CD4-positive, alpha-beta T cell treated with Interleukin-15 for 1 hour (primary cell): Measurements from ENCODE around the gene ENTR1.

Source experiments
- DNase-seq: peaks from one replicate; pipeline ENCODE4 v3.0.0-alpha.2; 2020

Gene ENTR1, protein sequence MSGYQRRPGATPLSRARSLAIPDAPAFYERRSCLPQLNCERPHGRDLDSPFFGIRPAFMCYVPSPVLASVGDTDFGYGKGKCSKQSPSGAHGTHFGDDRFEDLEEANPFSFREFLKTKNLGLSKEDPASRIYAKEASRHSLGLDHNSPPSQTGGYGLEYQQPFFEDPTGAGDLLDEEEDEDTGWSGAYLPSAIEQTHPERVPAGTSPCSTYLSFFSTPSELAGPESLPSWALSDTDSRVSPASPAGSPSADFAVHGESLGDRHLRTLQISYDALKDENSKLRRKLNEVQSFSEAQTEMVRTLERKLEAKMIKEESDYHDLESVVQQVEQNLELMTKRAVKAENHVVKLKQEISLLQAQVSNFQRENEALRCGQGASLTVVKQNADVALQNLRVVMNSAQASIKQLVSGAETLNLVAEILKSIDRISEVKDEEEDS

DNA sequence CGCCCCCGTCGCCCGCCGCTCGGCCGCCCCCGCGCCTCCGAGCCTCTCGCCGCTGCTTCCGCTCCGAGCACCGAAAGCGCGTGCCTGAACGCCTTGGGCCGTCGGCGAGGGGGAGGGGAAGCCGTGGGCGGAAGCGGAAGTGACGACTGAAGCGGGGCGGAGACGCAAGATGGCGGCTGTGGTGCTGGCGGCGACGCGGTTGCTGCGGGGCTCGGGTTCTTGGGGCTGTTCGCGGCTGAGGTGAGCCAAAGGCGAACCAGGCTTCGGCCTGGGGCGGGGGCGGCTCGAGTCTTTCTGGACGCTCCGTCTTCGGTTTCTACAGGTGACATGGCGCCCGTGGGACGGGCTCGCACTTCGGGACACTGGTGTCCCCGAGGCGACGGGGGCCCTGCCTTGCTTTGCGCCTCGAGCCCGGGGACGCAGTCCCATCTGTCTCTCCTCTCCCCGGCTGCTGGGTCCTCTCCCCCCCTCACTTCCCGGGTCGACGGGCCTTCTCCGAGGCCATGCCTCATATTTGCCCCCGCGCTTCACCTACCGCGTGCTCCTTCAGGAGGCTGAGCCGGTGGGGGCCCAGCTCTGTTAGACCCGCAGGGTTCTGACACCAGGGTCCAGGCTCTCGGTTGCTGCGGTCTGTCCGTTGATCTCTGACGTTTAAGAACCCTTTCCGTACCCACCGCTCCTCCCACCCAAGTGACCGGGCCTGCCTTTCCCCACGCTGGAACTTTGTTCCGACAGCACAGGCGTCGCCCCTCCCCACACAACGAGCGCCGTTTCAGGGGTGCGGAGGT lies at the start of gene ENTR1, which contains the start of gene PMPCA:
Gene ENTR1, minus strand, starts transcription at position 115 of the 788 bp plus-strand sequence. CDS start 217 bp downstream, outside the sequence.
Gene PMPCA, plus strand, starts transcription at position 159 of the 788 bp plus-strand sequence. Its CDS starts 11 bp downstream, at position 170.
- DNase-seq = peak; percentile 92

DNA sequence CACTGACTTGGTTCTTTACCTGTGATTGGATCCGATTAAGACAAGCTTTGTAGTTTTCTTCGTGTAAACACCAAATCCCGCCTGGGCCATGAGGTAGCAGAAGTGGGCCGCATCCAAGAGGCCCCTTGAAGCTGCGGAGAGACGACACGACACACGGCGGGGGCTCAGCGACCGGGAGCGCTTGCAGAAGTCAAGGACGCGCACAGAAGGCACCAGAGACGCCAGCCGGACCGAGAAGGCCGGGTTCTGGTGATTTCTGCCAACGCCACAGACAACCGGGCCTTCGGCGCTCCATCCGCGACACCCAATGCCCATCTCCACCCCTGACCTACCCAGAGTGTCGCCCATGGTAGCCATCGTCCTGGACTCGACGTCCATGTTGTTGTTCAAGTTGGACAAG lies 49.0 kb upstream of the ENTR1 start:
- no peak for DNase-seq

DNA sequence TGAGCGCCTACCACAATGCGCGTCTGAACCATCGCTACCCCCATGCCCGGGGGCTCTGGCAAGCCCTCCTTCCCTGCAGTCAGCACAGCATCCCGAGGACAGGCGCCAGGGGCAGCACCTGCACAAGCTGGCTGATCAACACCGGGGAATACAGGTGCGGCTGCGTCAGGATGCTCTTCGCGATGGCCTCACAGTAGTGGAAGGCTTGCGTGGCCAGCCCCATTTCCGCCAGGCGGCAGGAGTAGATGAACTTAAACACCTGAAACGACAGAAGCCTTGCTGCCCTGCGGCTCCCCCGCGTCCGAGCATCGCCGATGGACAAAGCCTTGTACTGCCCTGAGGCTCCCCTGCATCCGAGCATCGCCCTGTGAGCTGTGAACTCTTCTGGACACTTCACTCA lies 46.9 kb upstream of the ENTR1 start:
- no peak for DNase-seq

DNA sequence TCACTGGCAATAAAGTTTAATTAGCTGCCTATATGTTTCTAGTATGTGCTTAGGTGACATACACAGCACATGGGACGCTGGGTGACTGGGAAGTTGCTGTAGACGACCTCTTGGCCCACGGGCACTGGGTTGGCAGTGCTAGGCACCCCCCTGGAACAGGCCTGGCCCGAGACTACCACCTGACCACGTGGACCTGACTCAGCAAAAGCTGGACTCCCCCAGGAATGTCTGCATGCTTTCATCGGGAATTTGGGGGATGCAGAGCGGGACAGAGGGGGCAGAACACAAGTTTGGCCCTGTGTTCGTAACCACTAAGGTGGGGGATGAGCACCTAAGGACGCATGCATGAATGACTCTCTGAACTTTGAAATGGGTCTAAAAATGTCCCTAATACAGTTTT lies 45.8 kb upstream of the ENTR1 start:
- no peak for DNase-seq

DNA sequence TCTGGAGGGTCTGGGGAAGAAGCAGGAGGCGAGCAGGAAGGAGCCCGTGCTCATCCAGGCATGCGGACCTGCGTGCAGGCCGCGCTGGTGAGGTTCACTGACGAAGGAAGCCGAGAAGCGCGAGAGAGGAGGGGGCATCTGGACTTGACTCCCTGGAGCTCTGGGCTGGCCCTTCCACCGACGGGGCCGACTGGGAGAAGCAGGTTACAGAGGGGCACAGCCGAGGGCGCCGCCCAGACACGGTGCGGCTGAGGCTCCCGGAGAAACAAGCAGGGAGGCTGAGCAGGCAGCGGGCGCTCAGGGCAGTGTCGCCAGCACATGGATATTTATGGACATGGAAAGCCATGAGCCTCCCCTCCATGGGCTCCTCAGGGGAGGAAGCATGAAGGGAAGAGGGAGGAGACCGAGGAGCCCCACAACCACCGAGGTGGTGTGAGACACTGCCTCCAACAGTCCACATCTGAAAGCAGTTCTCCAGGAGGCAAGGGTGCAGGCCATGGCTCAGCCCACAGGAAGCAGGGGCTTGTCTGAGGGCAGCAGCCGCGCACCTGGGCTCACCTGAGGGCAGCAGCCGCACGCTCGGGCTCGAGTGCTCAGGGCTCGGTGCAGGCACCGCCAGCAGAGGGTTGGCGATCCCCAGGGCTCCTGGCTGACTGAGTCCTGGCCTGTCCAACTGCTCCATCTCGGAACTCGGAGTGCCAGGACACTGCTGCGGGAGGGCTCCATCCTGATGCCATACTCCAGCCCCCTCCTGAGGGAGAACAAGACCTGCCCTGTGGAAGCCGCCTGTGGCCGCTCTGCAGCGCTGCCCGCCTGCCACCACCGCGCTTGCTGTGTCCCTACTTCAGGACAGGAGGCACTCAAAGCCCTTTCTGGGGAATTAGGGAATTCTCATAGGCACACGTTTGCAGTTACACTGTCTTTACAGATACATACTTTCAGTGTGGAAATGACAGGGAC lies 44.9 kb upstream of the ENTR1 start:
- no peak for DNase-seq

DNA sequence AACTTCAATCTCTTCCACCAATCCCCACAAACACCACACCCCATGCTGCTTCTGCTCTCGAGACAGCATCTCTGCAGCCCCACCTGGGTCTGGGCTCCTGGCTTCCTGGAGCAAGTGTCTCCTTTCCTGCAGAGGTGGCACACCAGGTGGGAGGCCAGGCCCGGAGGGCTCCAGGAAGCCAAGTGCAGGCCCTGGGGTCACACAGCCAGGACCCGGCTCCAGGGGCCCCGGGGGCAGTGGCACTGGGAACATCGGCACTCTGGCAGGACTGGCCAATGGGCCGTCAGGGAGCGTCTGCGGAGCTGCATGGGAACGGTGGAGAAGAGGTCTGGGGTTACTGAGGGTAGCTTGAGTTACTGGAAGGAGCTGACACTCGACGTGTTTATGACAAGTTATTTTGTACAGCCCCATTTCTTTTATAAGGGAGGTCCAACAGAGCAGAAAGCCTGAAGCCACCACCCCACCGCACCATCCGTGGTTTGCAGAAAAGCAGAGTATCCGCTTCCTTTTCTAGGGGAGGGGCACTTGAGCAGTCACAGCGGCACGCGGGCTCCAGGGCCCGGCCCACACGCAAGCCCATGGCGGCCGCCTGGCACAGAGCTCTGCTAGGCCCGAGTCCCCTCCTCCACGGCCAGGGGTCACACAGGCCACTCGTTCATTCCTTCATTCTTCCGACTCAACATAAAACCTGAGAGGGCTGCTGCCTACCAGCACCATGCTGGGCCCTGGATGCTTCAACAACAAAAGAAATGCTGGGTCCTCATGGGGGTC lies 43.8 kb upstream of the ENTR1 start:
- no peak for DNase-seq

DNA sequence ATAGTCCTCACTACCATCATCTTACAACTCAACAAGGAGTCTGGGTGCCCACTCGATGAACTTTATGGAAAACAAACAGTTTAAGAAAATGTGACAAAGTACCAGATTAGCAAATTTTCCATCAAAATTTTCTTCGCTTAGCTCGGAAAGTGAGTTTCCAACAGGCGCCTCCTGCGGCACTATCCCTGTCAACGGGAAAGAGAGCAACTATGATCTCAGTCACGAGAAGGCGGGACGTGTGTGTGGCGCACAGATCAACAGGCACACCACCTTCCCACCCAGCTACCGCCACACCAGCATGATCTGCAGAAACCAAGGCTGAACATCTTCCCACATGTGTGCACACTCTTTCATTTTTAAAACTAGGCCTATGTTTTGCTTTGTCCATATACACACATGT lies 42.9 kb upstream of the ENTR1 start:
- no peak for DNase-seq

DNA sequence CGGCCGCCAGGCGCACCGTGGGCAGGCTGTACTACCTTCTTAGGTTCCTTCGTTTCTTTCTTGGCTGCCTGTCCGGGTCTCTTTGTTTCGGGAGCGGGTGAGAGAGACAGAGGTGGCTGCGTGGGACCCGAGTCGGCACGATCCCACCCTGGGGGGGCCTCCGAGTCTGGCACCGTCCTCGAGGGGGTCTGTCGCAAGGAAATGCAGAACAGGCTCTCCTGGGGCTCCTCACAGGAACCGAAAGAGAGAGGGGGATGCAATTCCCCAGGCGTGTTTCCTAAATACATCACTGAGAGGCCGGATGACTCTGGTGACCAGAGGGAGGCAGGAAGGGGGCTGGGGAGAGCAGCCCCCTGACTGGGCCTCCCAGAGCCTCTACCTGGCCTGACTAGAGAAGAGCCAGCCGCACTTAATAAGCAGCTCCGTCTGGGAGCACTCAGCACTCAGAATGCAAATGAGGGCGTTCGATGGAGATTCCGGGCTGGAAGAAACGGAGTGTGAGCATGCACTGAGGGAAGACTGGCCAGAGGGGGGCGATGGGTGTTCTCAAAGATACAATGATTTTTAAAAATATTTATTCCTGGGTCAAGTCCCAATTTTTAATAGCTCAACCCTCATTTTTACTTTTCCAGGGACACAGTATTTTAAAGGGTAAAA lies 40.9 kb upstream of the ENTR1 start:
- DNase-seq = no peak

DNA sequence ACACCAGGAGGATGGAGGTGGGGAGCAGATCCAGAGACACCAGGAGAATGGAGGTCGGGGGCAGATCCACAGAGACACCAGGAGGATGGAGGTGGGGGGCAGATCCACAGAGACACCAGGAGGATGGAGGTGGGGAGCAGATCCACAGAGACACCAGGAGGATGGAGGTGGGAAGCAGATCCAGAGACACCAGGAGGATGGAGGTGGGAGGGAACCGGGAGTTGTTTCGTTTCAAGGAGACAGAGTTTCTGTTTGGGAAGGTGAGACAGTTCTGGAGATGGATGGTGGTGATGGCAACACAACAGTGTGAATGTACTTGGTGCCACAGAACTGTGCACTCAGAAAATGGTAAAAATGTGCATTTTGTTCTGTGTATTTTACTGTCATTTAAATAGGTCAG lies 38.2 kb upstream of the ENTR1 start:
- DNase-seq = no peak

DNA sequence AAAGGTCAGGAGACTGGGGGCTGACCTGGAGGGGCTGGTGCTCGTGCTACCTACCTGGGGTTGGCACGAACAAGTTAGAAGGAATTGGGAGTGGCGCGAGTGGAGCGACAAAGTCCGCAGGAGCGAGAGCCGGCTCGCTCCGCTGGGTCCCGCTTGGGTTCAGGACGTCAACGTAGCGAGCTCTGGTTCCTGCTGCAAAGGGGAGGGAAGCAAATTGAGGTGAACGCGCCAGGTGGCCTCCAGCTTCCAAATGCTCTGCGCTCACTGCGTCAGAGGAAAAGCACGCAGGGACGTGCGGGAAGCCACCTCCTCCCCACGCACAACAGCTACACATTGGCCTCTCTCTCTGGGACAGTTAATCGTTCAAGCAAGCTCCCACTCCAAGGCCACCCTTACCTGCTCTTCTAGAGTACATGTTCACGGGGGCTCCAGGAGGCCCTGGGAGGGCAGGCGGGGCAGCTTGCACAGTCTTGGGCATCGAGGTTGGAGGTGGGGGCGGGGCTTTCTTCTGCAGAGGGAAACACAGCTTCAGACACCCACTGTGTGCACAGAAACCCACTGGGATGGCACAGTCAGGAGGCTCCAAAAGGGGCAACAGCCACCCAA lies 36.9 kb upstream of the ENTR1 start:
- DNase-seq = no peak

DNA sequence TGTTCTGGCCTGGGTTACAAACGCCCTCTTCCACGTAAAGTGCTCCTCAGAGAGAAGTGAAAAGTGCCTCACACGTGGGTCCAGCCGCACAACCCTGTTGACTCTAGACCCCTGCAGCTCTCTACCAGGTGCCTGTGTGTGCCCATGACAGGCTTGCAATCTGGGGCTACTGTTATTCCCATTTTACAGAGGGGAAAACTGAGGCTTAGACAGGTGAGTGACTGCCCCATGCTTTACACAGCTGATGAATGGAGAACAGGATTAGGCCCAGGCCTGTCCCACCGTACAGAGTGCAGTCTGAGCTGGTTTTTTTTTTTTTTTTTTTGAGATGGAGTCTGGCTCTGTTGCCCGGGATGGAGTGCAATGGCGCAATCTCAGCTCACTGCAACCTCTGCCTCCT lies 35.4 kb upstream of the ENTR1 start:
- DNase-seq = no peak

DNA sequence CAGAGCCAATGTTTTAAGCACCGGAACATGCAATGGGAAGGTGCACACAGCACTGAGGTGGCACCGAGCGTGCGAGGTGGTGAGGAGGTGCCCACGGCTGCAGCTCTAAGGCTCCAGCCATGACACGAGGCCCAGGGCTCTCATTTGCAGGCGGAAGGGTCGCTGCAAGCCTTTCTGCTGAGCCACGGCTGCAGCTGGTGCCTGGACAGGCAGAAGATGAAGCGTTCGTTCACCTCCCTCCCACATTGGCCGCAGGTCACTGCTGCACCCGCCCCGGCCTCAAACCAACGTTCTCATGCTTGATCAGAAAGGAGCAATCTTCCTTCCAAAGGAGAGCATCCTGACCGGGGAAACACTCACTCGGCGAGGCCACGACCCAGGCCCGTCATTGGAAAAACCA lies 33.7 kb upstream of the ENTR1 start:
- DNase-seq = no peak

DNA sequence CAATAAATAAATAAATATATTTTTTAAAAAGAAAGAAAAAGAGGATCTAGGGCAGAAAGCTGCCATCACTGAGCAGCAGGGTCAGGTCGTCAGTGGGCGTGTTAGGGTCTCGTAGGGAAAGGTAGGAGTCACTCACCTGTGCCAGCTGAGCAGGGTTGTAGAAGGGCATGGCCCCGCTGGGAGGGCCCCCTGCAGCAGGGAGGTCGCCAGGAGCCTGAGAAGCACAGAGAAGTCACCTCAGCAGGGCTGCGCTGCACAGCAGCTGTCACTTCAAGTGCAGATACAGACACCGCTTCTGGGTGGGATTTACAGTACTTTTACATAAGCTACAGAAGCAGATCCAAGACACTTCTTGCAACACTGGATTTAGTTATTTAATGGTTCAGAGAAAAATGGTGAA lies 33.3 kb upstream of the ENTR1 start:
- no peak for DNase-seq

DNA sequence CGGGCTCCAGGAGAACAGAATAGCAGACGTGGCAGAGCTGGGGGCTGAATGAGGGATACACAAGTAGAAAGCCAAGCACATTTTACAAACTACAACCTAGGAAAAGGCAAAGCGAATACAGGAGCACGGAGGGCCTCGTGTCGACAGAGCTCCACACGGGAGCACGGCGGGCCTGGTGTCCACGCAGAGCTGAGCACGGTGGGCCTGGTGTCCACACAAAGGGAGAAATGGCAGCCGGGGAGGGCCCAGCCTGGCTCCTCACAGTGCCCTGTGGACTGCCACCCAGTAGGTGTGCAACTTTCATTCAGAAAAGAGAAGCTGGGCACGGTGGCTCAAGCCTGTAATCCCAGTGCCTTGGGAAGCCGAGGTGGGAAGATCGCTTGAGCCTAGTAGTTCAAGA lies 32.7 kb upstream of the ENTR1 start:
- no peak for DNase-seq

DNA sequence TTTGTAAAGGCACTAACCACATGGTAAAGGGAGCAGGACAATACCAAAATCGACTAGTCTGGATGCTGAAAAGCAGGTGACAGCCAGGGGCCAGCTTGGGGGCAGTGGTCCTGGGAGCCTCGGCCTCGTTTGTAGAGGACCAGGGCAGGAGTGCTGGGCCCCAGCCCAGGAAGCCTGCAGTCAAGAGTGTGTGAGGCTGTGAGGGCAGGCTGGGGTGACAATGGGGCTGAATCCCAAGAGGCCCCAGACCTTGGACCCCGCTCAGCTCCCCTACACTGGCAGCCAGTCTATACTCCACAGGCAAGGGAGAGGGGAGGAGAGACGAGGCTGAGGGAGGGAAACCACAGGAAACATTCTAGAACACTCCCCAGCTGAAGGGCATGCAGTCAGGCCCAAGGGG lies 31.9 kb upstream of the ENTR1 start:
- no peak for DNase-seq

DNA sequence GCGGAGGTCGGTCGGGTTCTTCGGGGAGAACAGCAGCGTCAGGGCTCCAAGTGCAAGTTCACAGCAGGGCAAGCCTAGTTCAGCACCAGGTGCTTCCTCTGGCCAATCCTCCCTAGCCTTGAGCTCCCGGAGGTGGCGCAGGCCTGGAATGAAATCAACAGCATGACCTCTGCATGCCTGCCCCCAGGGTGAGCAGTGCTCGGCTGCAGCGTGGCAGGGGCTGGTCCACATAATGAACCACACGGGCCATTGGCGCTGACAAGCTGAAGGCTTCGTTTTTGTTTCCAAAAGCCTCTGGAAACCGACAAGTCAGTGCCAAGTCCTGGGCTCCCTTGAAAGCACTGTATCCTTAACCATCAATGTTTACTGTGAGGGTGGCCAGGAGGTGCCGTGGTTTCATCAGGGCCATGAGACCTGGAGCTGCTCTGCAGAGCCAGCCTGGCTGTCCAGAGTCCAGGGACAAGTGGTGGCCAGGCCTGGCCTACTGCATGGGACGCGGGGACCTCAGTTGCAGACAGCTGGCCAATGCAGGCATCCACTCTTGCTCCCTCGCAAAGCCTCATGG lies 31.3 kb upstream of the ENTR1 start:
- no peak for DNase-seq

DNA sequence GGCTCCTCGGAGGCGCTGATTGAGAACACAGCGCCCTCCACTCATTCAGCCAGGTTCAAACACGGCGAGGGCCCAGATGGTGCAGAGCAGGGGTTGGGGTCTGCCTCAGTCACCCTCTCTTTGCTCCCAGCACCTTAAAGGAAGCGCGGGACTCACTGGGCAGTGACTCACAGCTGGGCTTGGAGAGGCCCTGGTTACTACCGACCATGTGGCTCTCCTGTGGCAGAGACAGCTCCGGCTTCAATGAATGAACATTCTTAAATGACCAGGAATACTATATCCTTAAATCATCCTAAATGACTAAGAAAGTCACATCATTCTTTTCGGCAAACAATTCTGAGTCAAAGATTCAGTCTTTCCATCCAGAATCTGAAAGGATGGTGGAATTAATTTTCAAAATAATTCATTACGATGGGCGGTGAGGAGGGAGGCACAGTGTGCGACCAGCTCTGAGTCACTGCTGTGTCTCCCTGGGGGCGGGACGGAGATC lies 30.8 kb upstream of the ENTR1 start:
- DNase-seq = no peak

DNA sequence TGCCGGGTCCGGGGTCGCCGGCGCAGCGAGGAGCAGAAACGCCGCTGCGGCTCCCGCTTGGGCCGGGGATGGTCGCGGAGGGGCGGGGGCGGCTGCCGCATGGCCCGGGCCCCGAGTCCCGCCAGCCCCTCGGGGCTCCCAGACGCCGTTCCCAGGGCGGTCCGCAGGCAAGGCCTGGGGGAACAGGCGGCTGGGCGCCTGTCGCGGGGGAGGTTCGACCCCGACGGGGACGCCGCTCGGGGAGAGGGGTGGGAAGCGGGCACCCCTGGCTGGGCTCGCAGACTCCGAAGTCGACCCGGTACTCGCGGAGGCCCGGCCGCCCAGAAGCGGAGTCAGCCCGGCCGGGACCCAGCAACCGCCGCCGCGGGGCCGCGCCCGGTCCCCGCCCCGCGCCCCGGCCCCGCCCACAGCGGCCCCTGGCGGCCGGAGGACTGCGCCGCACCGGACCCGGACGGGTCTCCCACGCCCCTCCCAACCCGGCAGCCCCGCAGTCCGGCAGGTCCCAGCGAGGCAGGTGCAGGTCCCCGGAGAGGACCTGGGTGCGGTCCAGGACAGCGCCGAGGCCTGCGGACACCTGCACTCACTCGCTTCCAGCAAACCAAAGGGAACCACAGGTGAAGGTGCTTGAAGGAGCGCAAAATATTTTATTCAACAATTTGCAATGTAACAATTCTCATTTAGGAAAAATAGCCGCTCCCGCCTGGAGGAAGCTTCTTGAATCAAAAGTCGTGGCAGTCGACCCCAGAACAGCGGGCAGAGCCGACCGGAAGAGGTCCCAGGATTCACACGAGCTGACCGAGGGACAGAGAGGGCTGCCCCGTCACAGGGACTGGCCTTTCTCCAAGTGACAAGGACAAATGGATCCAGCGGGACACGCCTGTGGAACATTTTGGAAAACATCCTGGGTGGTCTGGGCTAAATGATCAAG lies 29.3 kb upstream of the ENTR1 start, which contains the start of gene INPP5E:
Gene INPP5E, minus strand, starts transcription at position 365 of the 928 bp plus-strand sequence. CDS start 426 bp downstream, outside the sequence.
- peak; percentile 73 for DNase-seq
